Fibroblast of lung (primary cell): ENCODE data around the gene FAM131A. TPM values are rescaled to one million over a fixed set of nuclear protein-coding genes. Genes with fewer than 3 reads are reported as not detected.

Source experiments
- DNase-seq, 2 donors: peaks; one replicate each; pipeline versions ENCODE4 v3.0.0 to v3.0.0-alpha.2; 2010; ENCODE audit warnings: low read depth in 2 of 2
- H2AFZ ChIP-seq: 2 replicates; pipeline ENCODE4 v1.5.1; 2012; ENCODE audit warnings: low read length, control low read depth, inconsistent platforms
- H3K27ac ChIP-seq: 2 replicates; pipeline ENCODE4 v1.5.1; 2011; ENCODE audit warnings: low read length, control low read depth; ENCODE audit not compliant: insufficient read depth
- H3K27me3 ChIP-seq: 2 replicates; pipeline ENCODE4 v1.5.1; 2011; ENCODE audit warnings: mild to moderate bottlenecking, low read length; ENCODE audit not compliant: control insufficient read depth, insufficient read depth
- H3K36me3 ChIP-seq: 2 replicates; pipeline ENCODE4 v1.5.1; 2011; ENCODE audit warnings: low read length; ENCODE audit not compliant: control insufficient read depth, insufficient read depth
- H3K4me1 ChIP-seq: 2 replicates; pipeline ENCODE4 v1.5.1; 2011; ENCODE audit warnings: low read length; ENCODE audit not compliant: control insufficient read depth, insufficient read depth; ENCODE audit errors: extremely low read depth
- H3K4me2 ChIP-seq: 2 replicates; pipeline ENCODE4 v1.5.1; 2011; ENCODE audit warnings: low read length, control low read depth; ENCODE audit not compliant: insufficient read depth; ENCODE audit errors: extremely low read depth
- H3K4me3 ChIP-seq, 4 experiments: fragments of 200-600 bp in 1 of 4; sonication (generic) in 1 of 4; replicated peaks in 1 of 4; 2 replicates each; pipeline ENCODE4 v1.5.1; 2011 to 2016; ENCODE audit warnings: low read length in 4 of 4, low read depth in 3 of 4, mild to moderate bottlenecking in 3 of 4, control low read depth in 2 of 4, inconsistent platforms in 1 of 4, mixed read lengths in 1 of 4; ENCODE audit not compliant: insufficient read depth in 1 of 4; ENCODE audit errors: control extremely low read depth in 1 of 4
- H3K79me2 ChIP-seq: 2 replicates; pipeline ENCODE4 v1.5.1; 2012; ENCODE audit warnings: mild to moderate bottlenecking, low read length, inconsistent platforms; ENCODE audit not compliant: control insufficient read depth, insufficient read depth
- H3K9ac ChIP-seq: 2 replicates; pipeline ENCODE4 v1.5.1; 2011; ENCODE audit warnings: mild to moderate bottlenecking, low read length, control low read depth; ENCODE audit not compliant: insufficient read depth
- H3K9me3 ChIP-seq: 2 replicates; pipeline ENCODE4 v1.5.1; 2012; ENCODE audit warnings: low read depth, low read length; ENCODE audit not compliant: control insufficient read depth, insufficient read depth
- H4K20me1 ChIP-seq: 2 replicates; pipeline ENCODE4 v1.5.1; 2011; ENCODE audit warnings: low read length; ENCODE audit not compliant: control insufficient read depth, insufficient read depth; ENCODE audit errors: extremely low read depth
- EZH2 ChIP-seq: IDR thresholded peaks from 2 replicates; pipeline ENCODE4 v1.5.1; 2012; ENCODE audit warnings: low read length, control low read depth, mild to moderate bottlenecking; ENCODE audit errors: missing control alignments
- polyA plus RNA-seq, 2 donors: library from polyadenylated mRNA; depleted of rRNA in 1 of 2; stranded (reverse) in 1 of 2; unstranded in 1 of 2; fragments of >200 nt; gene quantifications; 2 replicates each; pipeline ENCODE4 v1.2.1, GENCODE V29; 2011 to 2012; ENCODE audit warnings: missing spikeins in 1 of 2
- total RNA-seq: library from RNA; depleted of rRNA; stranded (reverse); fragments of >200 nt; gene quantifications from 2 replicates; pipeline ENCODE4 v1.2.1, GENCODE V29; 2014
- TF ChIP-seq, protein P1 (sequence below), 2 donors: IDR thresholded peaks in 1 of 2; conservative IDR thresholded peaks in 1 of 2; 1 replicate in 1 of 2; 2 replicates in 1 of 2; pipeline ENCODE4 v1.5.1; 2011 to 2012; ENCODE audit warnings: low read length in 2 of 2, control low read depth in 1 of 2, inconsistent platforms in 1 of 2, low read depth in 1 of 2, mild to moderate bottlenecking in 1 of 2

Gene FAM131A
- total and polyA plus RNA-seq, 2 donors (not counting 1 experiment from before 2014, with no cell fraction given): 9.3 to 22.3 TPM

DNA sequence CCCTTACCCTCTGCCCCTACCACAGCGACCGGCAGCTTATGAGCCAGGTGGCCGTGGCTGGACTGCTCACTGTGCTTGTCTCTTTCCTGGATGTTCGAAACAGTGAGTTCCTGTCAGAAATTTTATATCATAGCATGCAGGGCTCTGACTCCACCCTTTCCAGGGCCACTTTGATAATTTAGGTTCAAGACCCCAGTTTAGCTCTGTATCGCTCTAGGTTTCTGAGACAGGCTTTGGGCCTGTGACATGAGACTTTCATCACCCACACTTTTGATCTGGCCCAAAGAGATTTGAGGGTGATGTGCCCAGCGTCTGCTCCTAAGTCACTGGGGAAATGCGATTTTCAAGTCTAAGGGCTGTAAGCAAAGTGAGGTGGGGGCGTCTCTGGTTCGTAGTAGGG lies 29.5 kb upstream of the FAM131A start:
- TF ChIP-seq EZH2: no peak
- TF ChIP-seq, protein P1, sequence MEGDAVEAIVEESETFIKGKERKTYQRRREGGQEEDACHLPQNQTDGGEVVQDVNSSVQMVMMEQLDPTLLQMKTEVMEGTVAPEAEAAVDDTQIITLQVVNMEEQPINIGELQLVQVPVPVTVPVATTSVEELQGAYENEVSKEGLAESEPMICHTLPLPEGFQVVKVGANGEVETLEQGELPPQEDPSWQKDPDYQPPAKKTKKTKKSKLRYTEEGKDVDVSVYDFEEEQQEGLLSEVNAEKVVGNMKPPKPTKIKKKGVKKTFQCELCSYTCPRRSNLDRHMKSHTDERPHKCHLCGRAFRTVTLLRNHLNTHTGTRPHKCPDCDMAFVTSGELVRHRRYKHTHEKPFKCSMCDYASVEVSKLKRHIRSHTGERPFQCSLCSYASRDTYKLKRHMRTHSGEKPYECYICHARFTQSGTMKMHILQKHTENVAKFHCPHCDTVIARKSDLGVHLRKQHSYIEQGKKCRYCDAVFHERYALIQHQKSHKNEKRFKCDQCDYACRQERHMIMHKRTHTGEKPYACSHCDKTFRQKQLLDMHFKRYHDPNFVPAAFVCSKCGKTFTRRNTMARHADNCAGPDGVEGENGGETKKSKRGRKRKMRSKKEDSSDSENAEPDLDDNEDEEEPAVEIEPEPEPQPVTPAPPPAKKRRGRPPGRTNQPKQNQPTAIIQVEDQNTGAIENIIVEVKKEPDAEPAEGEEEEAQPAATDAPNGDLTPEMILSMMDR (conservative IDR thresholded peaks at IDR 0.05 in 1 of 2, IDR thresholded peaks at IDR 0.05 in 1 of 2; ENCODE audit: low read depth in 1 of 2, low read length in 2 of 2): no peak
- peaks cover 9% of the 10 kb centered on the region for H3K79me2 ChIP-seq
- no peak overlapping the region for H2AFZ ChIP-seq
- no peak overlapping the region for H3K4me3 ChIP-seq
- H3K36me3 ChIP-seq: peaks cover 19% of the 10 kb centered on the region
- H3K4me1 ChIP-seq: no peaks in the 10 kb centered on the region
- no peaks in the 10 kb centered on the region for H3K27me3 ChIP-seq
- no peak overlapping the region for H3K9ac ChIP-seq
- no peaks in the 10 kb centered on the region for H3K9me3 ChIP-seq
- H4K20me1 ChIP-seq: no peaks in the 10 kb centered on the region
- no peak overlapping the region for H3K4me2 ChIP-seq
- no peak overlapping the region for H3K27ac ChIP-seq
- DNase-seq: no peak

DNA sequence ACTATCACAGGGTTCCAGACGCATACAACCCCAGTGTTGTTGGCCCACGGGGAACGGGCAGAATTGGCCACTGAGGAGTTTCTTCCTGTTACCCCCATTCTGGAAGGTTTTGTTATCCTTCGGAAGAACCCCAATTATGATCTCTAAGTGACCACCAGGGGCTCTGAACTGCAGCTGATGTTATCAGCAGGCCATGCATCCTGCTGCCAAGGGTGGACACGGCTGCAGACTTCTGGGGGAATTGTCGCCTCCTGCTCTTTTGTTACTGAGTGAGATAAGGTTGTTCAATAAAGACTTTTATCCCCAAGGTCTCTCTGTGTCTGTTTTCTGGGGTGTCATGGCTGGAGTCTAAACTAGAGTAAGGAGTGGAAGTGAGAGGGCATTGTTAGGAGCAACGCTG lies 28.7 kb upstream of the FAM131A start:
- Histone ChIP-seq H4K20me1 (no peaks in the 10 kb centered on the region), H3K9me3 (no peaks in the 10 kb centered on the region), H3K27ac (no peak overlapping the region), H3K27me3 (no peaks in the 10 kb centered on the region), H2AFZ (no peak overlapping the region), H3K79me2 (peaks cover 6% of the 10 kb centered on the region), H3K4me3 (no peak overlapping the region), H3K4me1 (no peaks in the 10 kb centered on the region), H3K9ac (no peak overlapping the region), H3K36me3 (peaks cover 18% of the 10 kb centered on the region), H3K4me2 (no peak overlapping the region)
- no peak for DNase-seq
- TF ChIP-seq, protein P1 (conservative IDR thresholded peaks at IDR 0.05 in 1 of 2, IDR thresholded peaks at IDR 0.05 in 1 of 2; ENCODE audit: low read depth in 1 of 2, low read length in 2 of 2): no peak
- no peak for TF ChIP-seq EZH2

DNA sequence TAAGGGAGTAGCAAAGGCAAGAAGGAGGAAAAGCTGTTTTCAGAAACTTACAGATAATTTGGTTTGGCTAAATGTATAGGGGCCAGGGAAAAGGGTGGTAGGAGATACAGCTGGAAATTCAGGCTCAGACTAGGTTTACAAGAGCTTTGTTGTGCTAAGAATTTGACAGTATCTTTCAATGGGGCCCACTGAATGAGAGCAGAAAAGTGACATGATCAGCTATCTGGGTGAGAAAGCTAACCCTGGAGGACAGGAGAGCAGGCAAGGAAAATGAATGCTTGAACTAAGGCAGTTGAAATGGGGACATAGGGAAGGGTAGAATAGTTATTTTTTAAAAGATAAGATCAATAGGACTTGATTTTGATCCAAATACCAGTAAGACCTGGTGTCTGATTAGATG lies 25.8 kb upstream of the FAM131A start:
- no peak overlapping the region for H3K9ac ChIP-seq
- H4K20me1 ChIP-seq: peaks cover under 1% of the 10 kb centered on the region
- peaks cover under 1% of the 10 kb centered on the region for H3K4me1 ChIP-seq
- H3K36me3 ChIP-seq: peaks cover 15% of the 10 kb centered on the region
- peaks cover 20% of the 10 kb centered on the region for H3K79me2 ChIP-seq
- no peak for TF ChIP-seq EZH2
- TF ChIP-seq, protein P1 (conservative IDR thresholded peaks at IDR 0.05 in 1 of 2, IDR thresholded peaks at IDR 0.05 in 1 of 2; ENCODE audit: low read depth in 1 of 2, low read length in 2 of 2): no peak
- H3K4me2 ChIP-seq: no peak overlapping the region
- DNase-seq: no peak
- no peak overlapping the region for H3K27ac ChIP-seq
- no peak overlapping the region for H2AFZ ChIP-seq
- H3K9me3 ChIP-seq: no peaks in the 10 kb centered on the region
- H3K4me3 ChIP-seq: no peak overlapping the region
- no peaks in the 10 kb centered on the region for H3K27me3 ChIP-seq
